Mesenchymal stem cell (in vitro differentiated cells and primary cell): ENCODE measurements around the gene NRXN3.

Source experiments
- DNase-seq: peaks from one replicate; pipeline ENCODE4 v3.0.0-alpha.2; 2013
- H2AFZ ChIP-seq: one replicate; pipeline ENCODE4 v1.6.1; 2013; ENCODE audit warnings: low read depth, mild to moderate bottlenecking, control low read depth, inconsistent platforms, low read length, moderate library complexity
- H2AK5ac ChIP-seq: 2 replicates; pipeline ENCODE4 v1.6.1; 2013; ENCODE audit warnings: low read length, moderate library complexity, mild to moderate bottlenecking, inconsistent platforms; ENCODE audit not compliant: severe bottlenecking
- H2BK120ac ChIP-seq: one replicate; pipeline ENCODE4 v1.6.1; 2013; ENCODE audit warnings: low read depth, mild to moderate bottlenecking, inconsistent platforms, low read length, moderate library complexity
- H2BK12ac ChIP-seq, 2 experiments: one replicate each; pipeline ENCODE4 v1.6.1; 2013; ENCODE audit warnings: inconsistent platforms in 2 of 2, low read length in 2 of 2, mild to moderate bottlenecking in 2 of 2, moderate library complexity in 2 of 2, control low read depth in 1 of 2
- H2BK15ac ChIP-seq: one replicate; pipeline ENCODE4 v1.6.1; 2013; ENCODE audit warnings: mild to moderate bottlenecking, low read depth, inconsistent platforms; ENCODE audit not compliant: poor library complexity, severe bottlenecking
- H2BK5ac ChIP-seq: 2 replicates; pipeline ENCODE4 v1.6.1; 2013; ENCODE audit warnings: low read depth, mild to moderate bottlenecking, low read length, control low read depth, inconsistent platforms; ENCODE audit not compliant: poor library complexity, severe bottlenecking
- H3K14ac ChIP-seq, 2 experiments: one replicate each; pipeline ENCODE4 v1.6.1; 2013; ENCODE audit warnings: inconsistent platforms in 2 of 2, low read length in 2 of 2, control low read depth in 1 of 2, mild to moderate bottlenecking in 1 of 2, moderate library complexity in 1 of 2
- H3K18ac ChIP-seq, 2 experiments: one replicate each; pipeline ENCODE4 v1.6.1; 2013; ENCODE audit warnings: inconsistent platforms in 2 of 2, low read length in 2 of 2, control low read depth in 1 of 2, low read depth in 1 of 2, mild to moderate bottlenecking in 1 of 2
- H3K23ac ChIP-seq, 2 experiments: one replicate each; pipeline ENCODE4 v1.6.1; 2013; ENCODE audit warnings: inconsistent platforms in 2 of 2, low read length in 2 of 2, mild to moderate bottlenecking in 2 of 2, moderate library complexity in 2 of 2, control low read depth in 1 of 2
- H3K27ac ChIP-seq: 2 replicates; pipeline ENCODE4 v1.5.1; 2013; ENCODE audit warnings: mild to moderate bottlenecking, moderate library complexity, low read length, control low read depth, inconsistent platforms; ENCODE audit not compliant: poor library complexity, severe bottlenecking
- H3K27me3 ChIP-seq, 2 experiments: 2 replicates each; pipeline versions ENCODE4 v1.6.1 to v1.7.0; 2013; ENCODE audit warnings: low read length in 2 of 2, mild to moderate bottlenecking in 2 of 2, moderate library complexity in 2 of 2, control low read depth in 1 of 2, inconsistent platforms in 1 of 2; ENCODE audit not compliant: control insufficient read depth in 1 of 2, insufficient read depth in 1 of 2
- H3K36me3 ChIP-seq, 2 experiments: 2 replicates each; pipeline versions ENCODE4 v1.6.1 to v1.7.0; 2013; ENCODE audit warnings: low read length in 2 of 2, control low read depth in 1 of 2, inconsistent platforms in 1 of 2, low read depth in 1 of 2, mild to moderate bottlenecking in 1 of 2; ENCODE audit not compliant: insufficient read depth in 2 of 2, control insufficient read depth in 1 of 2
- H3K4ac ChIP-seq, 2 experiments: one replicate each; pipeline ENCODE4 v1.6.1; 2013; ENCODE audit warnings: inconsistent platforms in 2 of 2, low read length in 2 of 2, mild to moderate bottlenecking in 2 of 2, moderate library complexity in 2 of 2, control low read depth in 1 of 2, low read depth in 1 of 2
- H3K4me1 ChIP-seq: 2 replicates; pipeline ENCODE4 v1.6.1; 2013; ENCODE audit warnings: low read depth, low read length, control low read depth; ENCODE audit not compliant: control insufficient read depth, insufficient read depth
- H3K4me2 ChIP-seq: 2 replicates; pipeline ENCODE4 v1.6.1; 2013; ENCODE audit warnings: low read length, mild to moderate bottlenecking, inconsistent platforms; ENCODE audit not compliant: poor library complexity, severe bottlenecking
- H3K4me3 ChIP-seq, 2 experiments: 2 replicates each; pipeline versions ENCODE4 v1.5.1 to v1.7.0; 2013; ENCODE audit warnings: low read length in 2 of 2, mild to moderate bottlenecking in 2 of 2, control low read depth in 1 of 2, low read depth in 1 of 2; ENCODE audit not compliant: insufficient read depth in 1 of 2
- H3K79me1 ChIP-seq: replicated peaks from 2 replicates; pipeline ENCODE4 v1.6.1; 2013; ENCODE audit warnings: mild to moderate bottlenecking, control low read depth, low read length, inconsistent platforms; ENCODE audit not compliant: poor library complexity, severe bottlenecking
- H3K9ac ChIP-seq: 2 replicates; pipeline ENCODE4 v1.7.0; 2013; ENCODE audit warnings: mild to moderate bottlenecking, low read length, moderate library complexity
- H3K9me3 ChIP-seq: 2 replicates; pipeline ENCODE4 v1.7.0; 2013; ENCODE audit warnings: mild to moderate bottlenecking, low read length; ENCODE audit not compliant: control insufficient read depth
- H4K8ac ChIP-seq: one replicate; pipeline ENCODE4 v1.6.1; 2013; ENCODE audit warnings: inconsistent platforms, mild to moderate bottlenecking, low read length, moderate library complexity
- H4K91ac ChIP-seq: one replicate; pipeline ENCODE4 v1.6.1; 2013; ENCODE audit warnings: mild to moderate bottlenecking, low read length, inconsistent platforms
- WGBS: methylation state at CpG from one replicate; pipeline ENCODE4 v1.1.7; 2013; ENCODE audit warnings: mixed read lengths; 5-methylcytosine and 5-hydroxymethylcytosine counted together

The NRXN3 gene

DNA sequence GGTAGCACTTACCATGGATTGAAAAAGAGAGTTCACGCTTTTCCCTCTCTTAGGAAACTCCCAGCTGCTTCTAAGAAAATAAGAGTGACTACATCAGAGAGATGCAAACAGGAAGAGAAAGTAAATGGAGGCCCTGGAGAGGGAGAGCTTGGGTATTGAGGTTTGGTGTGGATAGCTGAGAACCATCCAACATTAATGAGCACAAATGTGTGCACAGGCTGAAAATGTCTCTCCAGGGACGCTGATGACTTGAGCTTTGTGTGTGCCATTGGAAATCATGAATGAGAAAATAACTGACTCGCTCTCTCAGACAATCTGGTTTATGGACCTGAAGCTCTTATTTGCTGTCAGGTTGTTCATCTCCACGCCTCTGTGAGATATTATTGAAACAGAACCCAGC lies 318.8 kb downstream of the NRXN3 start:
- Histone ChIP-seq H2BK15ac (no peak overlapping the region), H3K9me3 (no peaks in the 10 kb centered on the region), H3K23ac (no peak overlapping the region), H3K18ac (no peak overlapping the region), H3K14ac (no peak overlapping the region), H3K4me1 (no peaks in the 10 kb centered on the region), H3K4me2 (no peak overlapping the region), H2BK5ac (no peak overlapping the region), H3K27ac (no peak overlapping the region), H3K79me1 (no peaks in the 10 kb centered on the region), H4K8ac (no peak overlapping the region), H2AFZ (no peak overlapping the region), H2AK5ac (no peak overlapping the region), H3K36me3 (no peaks in the 10 kb centered on the region), H2BK12ac (no peak overlapping the region), H3K4me3 (no peak overlapping the region), H2BK120ac (no peak overlapping the region), H4K91ac (no peak overlapping the region), H3K4ac (no peak overlapping the region), H3K27me3 (no peaks in the 10 kb centered on the region), H3K9ac (no peak overlapping the region)
- DNase-seq, result no peak
- 78% methylated on average over 3 of the region's 4 CpGs for WGBS

DNA sequence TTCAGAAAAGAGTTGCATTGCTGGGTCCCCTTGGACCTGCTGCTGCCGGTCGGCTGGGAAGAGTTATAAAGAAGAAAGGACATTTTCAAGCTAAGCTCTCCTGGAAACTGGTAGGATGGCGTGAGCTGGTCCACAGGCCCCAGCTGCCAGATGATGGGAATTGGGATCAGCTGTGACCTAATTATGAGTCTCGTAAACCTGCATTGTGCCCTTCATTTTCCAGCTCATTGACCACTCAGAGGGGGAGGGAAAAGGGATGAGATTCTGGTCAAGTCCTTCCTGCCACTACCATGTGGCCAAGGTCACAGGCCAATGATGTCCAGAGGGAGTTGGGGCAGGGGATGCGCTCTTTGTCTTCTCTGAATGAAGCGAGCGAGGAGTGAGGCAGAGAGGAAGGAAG lies 320.9 kb downstream of the NRXN3 start:
- H3K27ac ChIP-seq, result no peak overlapping the region
- no peak overlapping the region for H3K4me3 ChIP-seq
- H3K4me1 ChIP-seq, result no peaks in the 10 kb centered on the region
- no peak overlapping the region for H2BK5ac ChIP-seq
- H2BK120ac ChIP-seq, result no peak overlapping the region
- H3K4me2 ChIP-seq, result no peak overlapping the region
- no peak for DNase-seq
- no peak overlapping the region for H4K91ac ChIP-seq
- H3K14ac ChIP-seq, result no peak overlapping the region
- H2AFZ ChIP-seq, result no peak overlapping the region
- no peak overlapping the region for H4K8ac ChIP-seq
- no peak overlapping the region for H2BK15ac ChIP-seq
- H3K4ac ChIP-seq, result no peak overlapping the region
- no peak overlapping the region for H2BK12ac ChIP-seq
- WGBS, result 68% methylated on average over 7 of the region's 7 CpGs
- H3K9ac ChIP-seq, result no peak overlapping the region
- H3K18ac ChIP-seq, result no peak overlapping the region
- no peak overlapping the region for H2AK5ac ChIP-seq
- H3K27me3 ChIP-seq, result no peaks in the 10 kb centered on the region
- H3K9me3 ChIP-seq, result no peaks in the 10 kb centered on the region
- no peak overlapping the region for H3K23ac ChIP-seq
- no peaks in the 10 kb centered on the region for H3K79me1 ChIP-seq
- no peaks in the 10 kb centered on the region for H3K36me3 ChIP-seq

DNA sequence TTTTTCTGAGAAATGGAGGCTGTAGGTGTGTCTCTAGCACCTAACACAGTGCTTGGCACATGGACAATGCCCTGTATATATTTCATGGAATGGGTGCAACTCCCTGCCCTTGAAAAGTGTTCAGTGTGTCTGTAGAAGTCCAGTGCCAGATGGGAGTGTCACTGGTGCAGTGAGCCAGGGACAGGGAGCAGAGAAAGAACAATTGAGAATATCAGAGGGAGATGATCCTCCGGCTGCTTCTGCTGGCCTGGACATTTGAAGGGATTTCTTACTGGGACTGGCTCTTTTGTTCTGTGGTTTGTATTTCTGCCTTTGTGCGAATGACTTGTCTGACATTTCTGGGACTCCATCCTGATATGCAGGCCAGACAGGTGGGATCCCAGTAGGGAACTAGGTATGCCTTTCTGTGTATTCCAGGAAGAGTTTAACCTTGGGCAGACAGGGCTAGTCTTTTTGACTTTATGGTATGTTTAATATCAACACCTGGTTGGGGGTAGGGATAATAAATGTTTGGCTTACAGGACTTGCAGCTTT lies 328.0 kb downstream of the NRXN3 start:
- Histone ChIP-seq H2AK5ac (no peak overlapping the region), H2BK12ac (no peak overlapping the region)
- WGBS, result 68% methylated on average over 2 of the region's 2 CpGs

DNA sequence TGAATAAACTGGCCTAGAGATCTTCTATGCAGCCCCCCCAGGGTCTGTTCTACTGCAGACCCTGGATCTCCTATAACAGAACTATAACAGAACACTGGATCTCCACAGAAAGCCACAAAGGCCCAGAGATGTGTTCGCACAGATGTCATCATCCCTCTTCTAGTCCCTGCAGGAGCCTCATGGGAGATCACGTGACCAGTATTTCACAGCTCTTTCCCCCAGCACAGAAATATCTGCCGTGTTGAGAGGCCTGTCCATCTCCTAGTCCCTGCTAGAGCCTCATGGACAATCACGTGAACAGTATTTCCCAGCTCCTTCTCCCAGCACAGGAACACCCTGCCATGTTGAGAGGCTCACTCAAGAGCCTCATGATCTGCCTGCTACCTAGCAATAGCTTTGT lies 331.7 kb downstream of the NRXN3 start:
- H3K36me3 ChIP-seq, result no peaks in the 10 kb centered on the region
- H2BK120ac ChIP-seq, result no peak overlapping the region
- H3K9ac ChIP-seq, result no peak overlapping the region
- H3K4me2 ChIP-seq, result no peak overlapping the region
- no peak overlapping the region for H2BK5ac ChIP-seq
- H3K4me1 ChIP-seq, result no peaks in the 10 kb centered on the region
- no peak overlapping the region for H3K4ac ChIP-seq
- H3K14ac ChIP-seq, result no peak overlapping the region
- H3K18ac ChIP-seq, result no peak overlapping the region
- no peak overlapping the region for H4K91ac ChIP-seq
- H4K8ac ChIP-seq, result no peak overlapping the region
- no peaks in the 10 kb centered on the region for H3K79me1 ChIP-seq
- WGBS, result 66% methylated on average over 4 of the region's 4 CpGs
- no peak overlapping the region for H2BK12ac ChIP-seq
- no peak overlapping the region for H2BK15ac ChIP-seq
- DNase-seq, result no peak
- no peak overlapping the region for H2AFZ ChIP-seq
- no peaks in the 10 kb centered on the region for H3K27me3 ChIP-seq
- no peak overlapping the region for H3K23ac ChIP-seq
- H3K4me3 ChIP-seq, result no peak overlapping the region
- H2AK5ac ChIP-seq, result no peak overlapping the region
- no peak overlapping the region for H3K27ac ChIP-seq
- H3K9me3 ChIP-seq, result peaks cover 8% of the 10 kb centered on the region

More for the DNA sequence above, 328.0 kb downstream of the NRXN3 start:
- H4K8ac ChIP-seq, result no peak overlapping the region
- no peak overlapping the region for H2AFZ ChIP-seq
- H3K27me3 ChIP-seq, result no peaks in the 10 kb centered on the region
- no peak overlapping the region for H4K91ac ChIP-seq
- H3K4me3 ChIP-seq, result no peak overlapping the region
- no peak overlapping the region for H3K4me2 ChIP-seq
- peaks cover 8% of the 10 kb centered on the region for H3K9me3 ChIP-seq
- H3K18ac ChIP-seq, result no peak overlapping the region
- no peak overlapping the region for H3K9ac ChIP-seq
- DNase-seq, result no peak
- H2BK120ac ChIP-seq, result no peak overlapping the region
- H2BK15ac ChIP-seq, result no peak overlapping the region
- no peak overlapping the region for H3K4ac ChIP-seq
- no peaks in the 10 kb centered on the region for H3K4me1 ChIP-seq
- H3K36me3 ChIP-seq, result no peaks in the 10 kb centered on the region
- no peaks in the 10 kb centered on the region for H3K79me1 ChIP-seq
- no peak overlapping the region for H2BK5ac ChIP-seq
- H3K27ac ChIP-seq, result no peak overlapping the region
- no peak overlapping the region for H3K14ac ChIP-seq
- H3K23ac ChIP-seq, result no peak overlapping the region
